Astrocyte (in vitro differentiated cells and primary cell): ENCODE measurements around the gene CFAP73. TPM values are rescaled to one million over a fixed set of nuclear protein-coding genes. Genes with fewer than 3 reads are reported as not detected.

Source experiments
- DNase-seq: peaks from one replicate; pipeline ENCODE4 v3.0.0-alpha.2; 2010; ENCODE audit warnings: low read depth
- FAIRE-seq: peaks from 2 replicates; lab custom pipeline; 2011; peaks lifted over from hg19 to GRCh38; lab: Jason Lieb, UNC
- H2AFZ ChIP-seq: 2 replicates; pipeline ENCODE4 v1.6.0; 2012; ENCODE audit warnings: low read depth, low read length, inconsistent platforms
- H3K27ac ChIP-seq: 2 replicates; pipeline ENCODE4 v1.5.1; 2011; ENCODE audit warnings: low read depth, low read length, inconsistent platforms
- H3K27me3 ChIP-seq: 2 replicates; pipeline ENCODE4 v1.6.0; 2011; ENCODE audit warnings: low read length, inconsistent platforms; ENCODE audit not compliant: insufficient read depth
- H3K36me3 ChIP-seq: 2 replicates; pipeline ENCODE4 v1.5.1; 2011; ENCODE audit warnings: low read length, inconsistent platforms; ENCODE audit not compliant: insufficient read depth
- H3K4me1 ChIP-seq: 2 replicates; pipeline ENCODE4 v1.5.1; 2011; ENCODE audit warnings: low read length, inconsistent platforms; ENCODE audit not compliant: insufficient read depth
- H3K4me2 ChIP-seq: 2 replicates; pipeline ENCODE4 v1.6.0; 2012; ENCODE audit warnings: low read length, inconsistent platforms
- H3K4me3 ChIP-seq: 2 replicates; pipeline ENCODE4 v1.5.1; 2011; ENCODE audit warnings: low read depth, mild to moderate bottlenecking, low read length, inconsistent platforms; ENCODE audit not compliant: insufficient read depth
- H3K79me2 ChIP-seq: 2 replicates; pipeline ENCODE4 v1.6.0; 2012; ENCODE audit warnings: mild to moderate bottlenecking, low read length, inconsistent platforms; ENCODE audit not compliant: insufficient read depth
- H3K9ac ChIP-seq: 2 replicates; pipeline ENCODE4 v1.6.0; 2012; ENCODE audit warnings: mild to moderate bottlenecking, low read length, inconsistent platforms
- H3K9me3 ChIP-seq: 2 replicates; pipeline ENCODE4 v1.5.1; 2012; ENCODE audit warnings: low read depth, mild to moderate bottlenecking, low read length, inconsistent platforms; ENCODE audit not compliant: insufficient read depth
- H4K20me1 ChIP-seq: 2 replicates; pipeline ENCODE4 v1.6.0; 2012; ENCODE audit warnings: low read length, inconsistent platforms; ENCODE audit not compliant: insufficient read depth
- H3K27ac Mint-ChIP-seq: one replicate; pipeline ENCODE4 v1.8.0; 2021; ENCODE audit warnings: mild to moderate bottlenecking, mixed read lengths; ENCODE audit not compliant: unreplicated experiment
- H3K27me3 Mint-ChIP-seq: one replicate; pipeline ENCODE4 v1.8.0; 2021; ENCODE audit warnings: low read depth, mixed read lengths; ENCODE audit not compliant: unreplicated experiment
- H3K36me3 Mint-ChIP-seq: one replicate; pipeline ENCODE4 v1.8.0; 2021; ENCODE audit warnings: low read depth, mixed read lengths; ENCODE audit not compliant: unreplicated experiment
- H3K4me1 Mint-ChIP-seq: one replicate; pipeline ENCODE4 v1.8.0; 2021; ENCODE audit warnings: low read depth, mixed read lengths; ENCODE audit not compliant: unreplicated experiment
- H3K4me3 Mint-ChIP-seq: one replicate; pipeline ENCODE4 v1.8.0; 2021; ENCODE audit warnings: mild to moderate bottlenecking, moderate library complexity, mixed read lengths; ENCODE audit not compliant: unreplicated experiment
- H3K9me3 Mint-ChIP-seq: one replicate; pipeline ENCODE4 v1.8.0; 2021; ENCODE audit warnings: mild to moderate bottlenecking, mixed read lengths; ENCODE audit not compliant: unreplicated experiment
- EZH2 ChIP-seq: IDR thresholded peaks from 2 replicates; pipeline ENCODE4 v1.6.1; 2012; ENCODE audit warnings: mild to moderate bottlenecking, low read length, inconsistent platforms; ENCODE audit not compliant: insufficient read depth
- total RNA-seq: library from RNA; stranded (reverse); gene quantifications from 2 replicates; pipeline ENCODE4 v1.2.1, GENCODE V29; 2021
- TF ChIP-seq, protein P1 (sequence below): IDR thresholded peaks from 2 replicates; pipeline ENCODE4 v1.5.1; 2011; ENCODE audit warnings: low read depth, mild to moderate bottlenecking, inconsistent platforms, low read length, moderate library complexity; ENCODE audit not compliant: insufficient read depth

CFAP73 gene
- total RNA-seq, 1 donor from 2014 or later = not detected

DNA sequence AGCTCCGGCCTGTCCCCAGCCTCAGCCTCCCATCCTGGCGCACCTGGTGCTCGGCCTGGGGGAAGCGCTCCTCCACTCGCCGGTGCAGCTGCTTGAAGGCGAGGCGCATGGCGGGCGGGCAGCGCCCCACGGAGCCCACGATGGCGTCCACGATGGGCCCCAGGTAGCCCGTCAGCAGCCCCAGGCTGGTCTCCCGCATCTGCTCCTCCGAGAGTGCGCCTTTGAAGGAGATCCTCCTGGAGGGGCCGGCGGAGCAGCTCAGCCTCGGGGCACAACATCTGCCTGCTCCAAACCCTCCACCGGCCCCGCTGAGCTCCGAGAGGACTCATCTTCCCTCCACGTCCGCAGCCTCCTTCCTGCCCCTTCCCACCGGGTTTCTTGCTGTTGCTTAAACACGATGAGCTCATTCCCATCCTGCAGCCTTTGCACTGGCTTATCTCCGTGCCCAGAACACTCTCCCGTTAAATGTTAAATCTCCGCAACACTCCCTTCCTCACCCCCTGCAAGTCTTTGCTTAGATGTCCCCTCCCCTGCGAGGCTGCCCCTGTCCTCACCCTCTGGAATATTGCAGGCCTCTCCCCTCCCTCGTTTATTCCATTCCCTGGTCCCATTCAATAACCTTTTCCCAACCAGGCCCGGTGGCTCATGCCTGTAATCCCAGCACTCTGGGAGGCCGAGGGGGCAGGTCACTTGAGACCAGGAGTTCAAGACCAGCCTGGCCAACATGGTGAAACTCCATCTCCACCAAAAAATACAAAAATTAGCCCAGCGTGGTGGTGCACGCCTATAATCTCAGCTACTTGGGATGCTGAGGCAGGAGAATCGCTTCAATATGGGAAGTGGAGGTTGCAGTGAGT lies 37.3 kb upstream of the CFAP73 start:
- Histone ChIP-seq H4K20me1 (no peaks in the 10 kb centered on the region), H3K9ac (no peak overlapping the region), H3K4me1 (no peaks in the 10 kb centered on the region), H3K79me2 (no peaks in the 10 kb centered on the region), H3K36me3 (no peaks in the 10 kb centered on the region), H2AFZ (no peak overlapping the region), H3K4me2 (no peak overlapping the region), H3K4me3 (no peak overlapping the region), H3K9me3 (no peaks in the 10 kb centered on the region), H3K27ac (no peak overlapping the region), H3K27me3 (peaks cover 8% of the 10 kb centered on the region)
- peaks cover 51% of the 10 kb centered on the region for H3K27me3 Mint-ChIP-seq
- H3K4me3 Mint-ChIP-seq = no peak overlapping the region
- H3K27ac Mint-ChIP-seq = no peak overlapping the region
- H3K36me3 Mint-ChIP-seq = no peaks in the 10 kb centered on the region
- DNase-seq (no peak), FAIRE-seq (no peak)
- peaks cover 1% of the 10 kb centered on the region for H3K9me3 Mint-ChIP-seq
- no peak for TF ChIP-seq EZH2
- TF ChIP-seq, protein P1, sequence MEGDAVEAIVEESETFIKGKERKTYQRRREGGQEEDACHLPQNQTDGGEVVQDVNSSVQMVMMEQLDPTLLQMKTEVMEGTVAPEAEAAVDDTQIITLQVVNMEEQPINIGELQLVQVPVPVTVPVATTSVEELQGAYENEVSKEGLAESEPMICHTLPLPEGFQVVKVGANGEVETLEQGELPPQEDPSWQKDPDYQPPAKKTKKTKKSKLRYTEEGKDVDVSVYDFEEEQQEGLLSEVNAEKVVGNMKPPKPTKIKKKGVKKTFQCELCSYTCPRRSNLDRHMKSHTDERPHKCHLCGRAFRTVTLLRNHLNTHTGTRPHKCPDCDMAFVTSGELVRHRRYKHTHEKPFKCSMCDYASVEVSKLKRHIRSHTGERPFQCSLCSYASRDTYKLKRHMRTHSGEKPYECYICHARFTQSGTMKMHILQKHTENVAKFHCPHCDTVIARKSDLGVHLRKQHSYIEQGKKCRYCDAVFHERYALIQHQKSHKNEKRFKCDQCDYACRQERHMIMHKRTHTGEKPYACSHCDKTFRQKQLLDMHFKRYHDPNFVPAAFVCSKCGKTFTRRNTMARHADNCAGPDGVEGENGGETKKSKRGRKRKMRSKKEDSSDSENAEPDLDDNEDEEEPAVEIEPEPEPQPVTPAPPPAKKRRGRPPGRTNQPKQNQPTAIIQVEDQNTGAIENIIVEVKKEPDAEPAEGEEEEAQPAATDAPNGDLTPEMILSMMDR = no peak
- H3K4me1 Mint-ChIP-seq = no peaks in the 10 kb centered on the region

DNA sequence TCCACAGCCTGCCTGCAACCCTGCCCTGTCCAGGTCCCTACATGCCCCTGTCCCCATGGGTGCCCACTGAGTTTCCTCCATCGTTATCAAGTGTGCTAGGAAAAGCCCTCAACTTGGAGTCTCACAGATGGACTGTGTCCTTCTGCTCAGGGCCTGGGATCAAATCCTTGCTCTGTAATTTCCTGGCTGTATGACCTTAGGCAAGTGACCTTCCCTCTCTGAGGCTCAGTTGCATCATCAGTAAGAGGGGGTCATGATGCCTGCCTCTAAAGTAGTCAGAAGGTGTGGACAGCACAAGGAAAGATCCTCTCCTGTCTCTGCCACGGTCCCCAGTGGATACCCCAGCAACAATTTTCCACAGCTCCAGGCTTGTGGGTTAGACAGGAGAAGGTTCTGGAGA lies 36.1 kb upstream of the CFAP73 start:
- H3K4me3 ChIP-seq = no peak overlapping the region
- H3K4me1 ChIP-seq = no peaks in the 10 kb centered on the region
- H3K27me3 ChIP-seq = peaks cover 8% of the 10 kb centered on the region
- Mint-ChIP-seq H3K9me3 (peaks cover 2% of the 10 kb centered on the region), H3K4me3 (no peak overlapping the region), H3K4me1 (no peaks in the 10 kb centered on the region), H3K27ac (no peak overlapping the region), H3K27me3 (peaks cover 47% of the 10 kb centered on the region), H3K36me3 (no peaks in the 10 kb centered on the region)
- H3K27ac ChIP-seq = no peak overlapping the region
- H3K9me3 ChIP-seq = no peaks in the 10 kb centered on the region
- H2AFZ ChIP-seq = no peak overlapping the region
- H3K4me2 ChIP-seq = no peak overlapping the region
- H3K9ac ChIP-seq = no peak overlapping the region
- FAIRE-seq = no peak
- H3K36me3 ChIP-seq = no peaks in the 10 kb centered on the region
- no peaks in the 10 kb centered on the region for H3K79me2 ChIP-seq
- TF ChIP-seq EZH2 = no peak
- TF ChIP-seq, protein P1 = no peak
- no peak for DNase-seq
- no peaks in the 10 kb centered on the region for H4K20me1 ChIP-seq
